ENCODE measurements around the gene SAMD15.

DNA sequence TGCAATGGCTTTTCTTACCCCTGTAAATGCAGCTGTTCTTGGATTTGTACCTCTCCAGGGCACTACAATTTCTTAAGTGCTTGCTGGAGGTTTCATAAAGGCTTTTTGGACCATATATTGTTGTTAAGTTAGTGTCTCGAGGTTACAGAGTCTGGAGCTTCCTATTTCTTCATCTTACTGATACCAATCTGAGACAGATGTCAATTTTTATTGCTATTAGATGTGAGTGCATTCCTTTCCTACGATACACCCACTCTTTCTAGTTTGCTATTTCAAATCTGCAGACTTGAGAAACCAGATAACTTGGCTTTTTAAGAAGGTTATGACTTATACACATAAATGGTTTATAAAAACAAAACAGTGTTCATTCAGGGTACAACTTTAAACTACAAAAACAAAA is 44.0 kb downstream of the SAMD15 start:
- TF ChIP-seq, protein P1, sequence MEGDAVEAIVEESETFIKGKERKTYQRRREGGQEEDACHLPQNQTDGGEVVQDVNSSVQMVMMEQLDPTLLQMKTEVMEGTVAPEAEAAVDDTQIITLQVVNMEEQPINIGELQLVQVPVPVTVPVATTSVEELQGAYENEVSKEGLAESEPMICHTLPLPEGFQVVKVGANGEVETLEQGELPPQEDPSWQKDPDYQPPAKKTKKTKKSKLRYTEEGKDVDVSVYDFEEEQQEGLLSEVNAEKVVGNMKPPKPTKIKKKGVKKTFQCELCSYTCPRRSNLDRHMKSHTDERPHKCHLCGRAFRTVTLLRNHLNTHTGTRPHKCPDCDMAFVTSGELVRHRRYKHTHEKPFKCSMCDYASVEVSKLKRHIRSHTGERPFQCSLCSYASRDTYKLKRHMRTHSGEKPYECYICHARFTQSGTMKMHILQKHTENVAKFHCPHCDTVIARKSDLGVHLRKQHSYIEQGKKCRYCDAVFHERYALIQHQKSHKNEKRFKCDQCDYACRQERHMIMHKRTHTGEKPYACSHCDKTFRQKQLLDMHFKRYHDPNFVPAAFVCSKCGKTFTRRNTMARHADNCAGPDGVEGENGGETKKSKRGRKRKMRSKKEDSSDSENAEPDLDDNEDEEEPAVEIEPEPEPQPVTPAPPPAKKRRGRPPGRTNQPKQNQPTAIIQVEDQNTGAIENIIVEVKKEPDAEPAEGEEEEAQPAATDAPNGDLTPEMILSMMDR (IDR thresholded peaks at IDR 0.05; ENCODE audit: low read length), result no peak
- no peak for TF ChIP-seq EZH2 (optimal IDR thresholded peaks at IDR 0.05; ENCODE audit: low read depth, low read length)
- no peak for TF ChIP-seq EZH2phosphoT487 (IDR thresholded peaks at IDR 0.05; ENCODE audit: low read length)

All from MM.1S (cell line).